RWPE1 (cell line): Measurements from ENCODE around the gene C1orf21.

Experiments
- CTCF ChIA-PET: fragments of 350-600 bp; sonication (Branson Sonifier 250); formaldehyde crosslinking; extraction: SDS; loops from one replicate; lab custom pipeline; 2021; lab: Yijun Ruan, JAX
- POLR2A ChIA-PET: fragments of 400-600 bp; formaldehyde crosslinking; extraction: SDS; loops from one replicate; lab custom pipeline; 2020; ENCODE audit warnings: antibody characterized with exemption; ENCODE audit not compliant: low non-redundant PET; lab: Yijun Ruan, JAX
- DNase-seq: peaks from one replicate; pipeline ENCODE4 v3.0.0; 2012; ENCODE audit warnings: low spot score
- H3K27ac ChIP-seq: fragments of 450-650 bp; 2 replicates; pipeline ENCODE4 v1.5.1; 2017
- CTCF ChIP-seq: fragments of 450-650 bp; conservative IDR thresholded peaks from 2 replicates; pipeline ENCODE4 v1.5.1; 2017; ENCODE audit warnings: low read depth, mild to moderate bottlenecking

Gene C1orf21

GRCh38 chr1:184354719-184355118, 32.1 kb upstream of the C1orf21 start:
- DNase-seq, result no peak
- CTCF ChIA-PET, result no interaction called here

GRCh38 chr1:184356891-184357290, 29.9 kb upstream of the C1orf21 start:
- no peak for TF ChIP-seq CTCF
- ChIA-PET POLR2A (no interaction called here), CTCF (no interaction called here)
- no peak for DNase-seq
- H3K27ac ChIP-seq, result no peak overlapping the region

More at GRCh38 chr1:184354719-184355118, 32.1 kb upstream of the C1orf21 start:
- no peak for TF ChIP-seq CTCF
- no peak overlapping the region for H3K27ac ChIP-seq
- POLR2A ChIA-PET, result no interaction called here

GRCh38 chr1:184358256-184358655, 28.6 kb upstream of the C1orf21 start:
- DNase-seq, result no peak
- CTCF ChIA-PET, result interaction anchor here (0.6 kb wide), 1 partner anchor 263 kb away, joined by 4 read pairs; no protein-coding TSS in a partner anchor
- TF ChIP-seq CTCF, result no peak
- POLR2A ChIA-PET, result no interaction called here
- H3K27ac ChIP-seq, result no peak overlapping the region

GRCh38 chr1:184359909-184360308, 26.9 kb upstream of the C1orf21 start:
- POLR2A ChIA-PET, result no interaction called here
- CTCF ChIA-PET, result no interaction called here
- no peak for TF ChIP-seq CTCF
- no peak for DNase-seq
- no peak overlapping the region for H3K27ac ChIP-seq

GRCh38 chr1:184362876-184363275, 24.0 kb upstream of the C1orf21 start:
- TF ChIP-seq CTCF, result no peak
- H3K27ac ChIP-seq, result no peak overlapping the region
- DNase-seq, result no peak
- ChIA-PET CTCF (no interaction called here), POLR2A (no interaction called here)

- DNase-seq, result no peak
- H3K27ac ChIP-seq, result no peak overlapping the region
- no peak for TF ChIP-seq CTCF
- CTCF ChIA-PET, result no interaction called here
- POLR2A ChIA-PET, result no interaction called here
Measured at GRCh38 chr1:184365699-184366098, 21.1 kb upstream of the C1orf21 start.

- POLR2A ChIA-PET, result no interaction called here
- CTCF ChIA-PET, result no interaction called here
- DNase-seq, result no peak
- no peak overlapping the region for H3K27ac ChIP-seq
- TF ChIP-seq CTCF, result no peak
Measured at GRCh38 chr1:184366997-184367396, 19.8 kb upstream of the C1orf21 start.
